GM13977 (cell line): ENCODE data around the gene GNL2.

Experiments
- DNase-seq: peaks from one replicate; pipeline ENCODE4 v3.0.0; 2012; ENCODE audit warnings: low spot score
- CTCF ChIP-seq: IDR thresholded peaks from 2 replicates; pipeline ENCODE4 v1.5.1; 2012; ENCODE audit warnings: mild to moderate bottlenecking, control low read depth; ENCODE audit not compliant: insufficient read depth; ENCODE audit errors: extremely low read depth, missing control alignments
- in situ Hi-C: fragments of 300-500 bp; cut with MboI; formaldehyde crosslinking; loops from one replicate; pipeline ENCODE4 v1.12.0; 2022; ENCODE audit warnings: low sequenced_read_pairs, low pct_unique_long_range_greater_than_20kb, mixed read lengths, inconsistent platforms; ENCODE audit not compliant: unreplicated experiment

GNL2 gene

DNA sequence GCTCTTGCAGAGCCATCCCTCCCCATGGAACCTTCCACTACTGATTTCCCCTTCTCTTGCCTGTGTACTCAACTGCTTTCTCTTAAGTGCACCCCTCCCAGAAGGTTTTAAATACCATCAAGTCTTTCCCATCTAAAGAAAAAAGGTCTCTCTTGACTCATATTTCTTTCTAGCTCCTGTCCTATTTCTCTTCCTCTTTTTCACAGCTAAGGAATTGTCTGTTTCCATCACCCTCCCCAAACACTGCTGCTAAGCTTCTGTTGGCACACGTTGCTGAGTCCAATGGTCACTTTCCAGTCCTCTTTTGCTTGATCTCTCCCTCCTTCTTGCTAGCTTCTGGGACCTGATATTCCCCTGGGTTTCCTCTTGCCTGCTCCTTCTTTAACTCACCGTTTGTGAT, 13.3 kb upstream of the GNL2 start:
- no peak for TF ChIP-seq CTCF
- no peak for DNase-seq
- in situ Hi-C loops, result loop anchor here (10.0 kb wide), 1 partner anchor 66 kb away; no protein-coding TSS in a partner anchor

- in situ Hi-C loops, result loop anchor here (10.0 kb wide), 1 partner anchor 68 kb away; no protein-coding TSS in a partner anchor
- TF ChIP-seq CTCF, result no peak
- no peak for DNase-seq
Measured at GRCh38 chr1:37606481-37607263, 10.9 kb upstream of the GNL2 start.

- in situ Hi-C loops, result loop anchor here (10.0 kb wide), 1 partner anchor 69 kb away; no protein-coding TSS in a partner anchor
- no peak for DNase-seq
- no peak for TF ChIP-seq CTCF
Measured at GRCh38 chr1:37605806-37606474, 10.2 kb upstream of the GNL2 start.

- DNase-seq, result no peak
- TF ChIP-seq CTCF, result no peak
- in situ Hi-C loops, result loop anchor here (10.0 kb wide), 1 partner anchor 70 kb away; no protein-coding TSS in a partner anchor
Measured at GRCh38 chr1:37605061-37605650, 9.4 kb upstream of the GNL2 start.

DNA sequence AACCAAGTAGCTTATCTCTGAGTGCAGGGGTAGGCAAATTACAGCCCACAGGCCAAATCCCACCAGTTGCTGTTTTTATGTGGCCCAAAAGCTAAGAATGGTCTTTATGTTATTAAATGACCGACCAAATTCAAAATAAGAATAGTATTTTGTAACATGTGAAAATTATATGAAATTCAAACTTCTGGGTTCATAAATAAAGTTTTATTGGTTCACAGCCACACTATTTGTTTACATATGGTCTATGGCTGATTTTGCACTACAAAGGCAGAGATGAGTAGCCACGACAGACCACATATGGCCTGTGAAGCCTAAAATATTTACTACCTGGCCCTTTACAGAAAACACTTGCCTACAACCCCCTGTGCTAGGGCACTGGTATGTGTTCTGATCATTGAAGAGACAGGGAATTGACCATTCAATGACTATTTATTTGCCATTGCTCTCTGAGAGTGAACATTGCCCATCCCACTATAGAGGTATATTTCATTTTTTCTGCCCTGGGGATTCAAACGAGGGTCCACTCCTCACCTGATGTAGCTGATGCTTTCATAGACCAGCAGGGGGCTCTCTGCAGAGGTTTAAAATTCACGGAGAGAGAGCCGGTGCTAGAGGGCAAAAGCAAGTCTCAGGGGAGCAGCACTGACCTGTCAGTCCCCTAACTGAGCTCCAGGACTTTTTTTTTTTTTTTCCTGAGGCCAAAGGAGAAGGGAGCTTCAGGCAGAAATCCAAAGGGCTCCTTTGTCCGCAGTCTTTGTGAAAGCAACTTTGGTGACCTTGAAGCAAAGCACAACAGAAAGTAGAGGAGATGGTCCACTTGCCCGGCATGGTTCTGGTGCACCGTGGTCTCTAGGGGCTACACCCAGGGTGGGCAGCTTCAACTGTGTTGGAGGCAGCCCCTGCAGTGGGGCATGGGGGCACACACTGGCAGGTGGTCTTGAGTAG, 7.3 kb upstream of the GNL2 start:
- peak; percentile 70 for DNase-seq
- peak; percentile 73 for TF ChIP-seq CTCF
- in situ Hi-C loops, result loop anchor here (10.0 kb wide), 1 partner anchor 72 kb away; no protein-coding TSS in a partner anchor
